ENCODE data around the gene MFAP1. TPM values are rescaled to one million over a fixed set of nuclear protein-coding genes. Genes with fewer than 3 reads are reported as not detected.

MFAP1 gene
- total and polyA plus RNA-seq, 2 donors (not counting 1 experiment from before 2014, with no cell fraction given), result 28.4 to 45.0 TPM

GRCh38 chr15:43774062-43774461, 50.4 kb downstream of the MFAP1 start:
- H2AFZ ChIP-seq (ENCODE audit: low read length), result no peak overlapping the region
- H3K79me2 ChIP-seq (ENCODE audit: control insufficient read depth, insufficient read depth, low read length), result no peaks in the 10 kb centered on the region
- no peak overlapping the region for H3K27ac ChIP-seq (ENCODE audit: insufficient read depth, low read length)
- no peaks in the 10 kb centered on the region for H3K27me3 ChIP-seq (ENCODE audit: control insufficient read depth, insufficient read depth, low read length)
- no peak overlapping the region for H3K4me3 ChIP-seq (replicated peaks in 1 of 4; ENCODE audit: control extremely low read depth in 1 of 4, insufficient read depth in 1 of 4, low read depth in 3 of 4, low read length in 4 of 4)
- no peaks in the 10 kb centered on the region for H3K9me3 ChIP-seq (ENCODE audit: control insufficient read depth, insufficient read depth, low read depth, low read length)
- no peaks in the 10 kb centered on the region for H4K20me1 ChIP-seq (ENCODE audit: control insufficient read depth, extremely low read depth, insufficient read depth, low read length)
- H3K9ac ChIP-seq (ENCODE audit: insufficient read depth, low read length), result no peak overlapping the region
- H3K4me2 ChIP-seq (ENCODE audit: extremely low read depth, insufficient read depth, low read length), result no peak overlapping the region
- TF ChIP-seq EZH2 (IDR thresholded peaks at IDR 0.05; ENCODE audit: low read length, missing control alignments), result no peak
- TF ChIP-seq CTCF (conservative IDR thresholded peaks at IDR 0.05 in 1 of 2, IDR thresholded peaks at IDR 0.05 in 1 of 2; ENCODE audit: low read depth in 1 of 2, low read length in 2 of 2), result no peak
- DNase-seq (ENCODE audit: low read depth in 2 of 2), result no peak
- H3K4me1 ChIP-seq (ENCODE audit: control insufficient read depth, extremely low read depth, insufficient read depth, low read length), result peaks cover 2% of the 10 kb centered on the region
- peaks cover 11% of the 10 kb centered on the region for H3K36me3 ChIP-seq (ENCODE audit: control insufficient read depth, insufficient read depth, low read length)

DNA sequence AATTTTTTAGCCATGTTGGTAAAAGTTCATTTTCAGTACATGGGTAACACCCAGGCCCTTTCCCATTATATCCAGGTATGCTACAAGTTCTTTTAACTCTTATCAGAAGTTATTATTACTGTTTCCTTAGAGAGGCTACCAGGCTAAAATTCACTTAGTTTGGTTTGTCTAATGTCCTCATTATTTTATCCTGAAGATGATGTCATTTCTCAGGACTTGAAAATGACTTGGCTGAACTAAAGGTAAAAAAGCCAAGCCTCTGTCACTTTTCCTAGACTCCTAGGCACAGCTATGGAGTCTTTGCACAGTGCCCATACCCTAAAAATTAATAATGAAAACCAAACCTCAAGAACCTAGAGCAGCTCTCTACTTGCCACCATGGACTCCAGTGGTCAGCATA, 51.9 kb downstream of the MFAP1 start:
- DNase-seq (ENCODE audit: low read depth in 2 of 2), result no peak
- Histone ChIP-seq H3K9me3 (ENCODE audit: control insufficient read depth, insufficient read depth, low read depth, low read length) (no peaks in the 10 kb centered on the region), H3K79me2 (ENCODE audit: control insufficient read depth, insufficient read depth, low read length) (no peaks in the 10 kb centered on the region), H3K27ac (ENCODE audit: insufficient read depth, low read length) (no peak overlapping the region), H3K4me1 (ENCODE audit: control insufficient read depth, extremely low read depth, insufficient read depth, low read length) (peaks cover 2% of the 10 kb centered on the region), H3K4me3 (replicated peaks in 1 of 4; ENCODE audit: control extremely low read depth in 1 of 4, insufficient read depth in 1 of 4, low read depth in 3 of 4, low read length in 4 of 4) (no peak overlapping the region), H4K20me1 (ENCODE audit: control insufficient read depth, extremely low read depth, insufficient read depth, low read length) (no peaks in the 10 kb centered on the region), H3K27me3 (ENCODE audit: control insufficient read depth, insufficient read depth, low read length) (no peaks in the 10 kb centered on the region), H2AFZ (ENCODE audit: low read length) (no peak overlapping the region), H3K4me2 (ENCODE audit: extremely low read depth, insufficient read depth, low read length) (no peak overlapping the region), H3K9ac (ENCODE audit: insufficient read depth, low read length) (no peak overlapping the region), H3K36me3 (ENCODE audit: control insufficient read depth, insufficient read depth, low read length) (peaks cover 12% of the 10 kb centered on the region)
- TF ChIP-seq EZH2 (IDR thresholded peaks at IDR 0.05; ENCODE audit: low read length, missing control alignments), result no peak
- no peak for TF ChIP-seq CTCF (conservative IDR thresholded peaks at IDR 0.05 in 1 of 2, IDR thresholded peaks at IDR 0.05 in 1 of 2; ENCODE audit: low read depth in 1 of 2, low read length in 2 of 2)

- H3K79me2 ChIP-seq (ENCODE audit: control insufficient read depth, insufficient read depth, low read length), result no peaks in the 10 kb centered on the region
- H3K4me1 ChIP-seq (ENCODE audit: control insufficient read depth, extremely low read depth, insufficient read depth, low read length), result no peaks in the 10 kb centered on the region
- H3K27ac ChIP-seq (ENCODE audit: insufficient read depth, low read length), result no peak overlapping the region
- H3K27me3 ChIP-seq (ENCODE audit: control insufficient read depth, insufficient read depth, low read length), result no peaks in the 10 kb centered on the region
- H3K36me3 ChIP-seq (ENCODE audit: control insufficient read depth, insufficient read depth, low read length), result peaks cover 12% of the 10 kb centered on the region
- no peak overlapping the region for H3K4me2 ChIP-seq (ENCODE audit: extremely low read depth, insufficient read depth, low read length)
- TF ChIP-seq CTCF (conservative IDR thresholded peaks at IDR 0.05 in 1 of 2, IDR thresholded peaks at IDR 0.05 in 1 of 2; ENCODE audit: low read depth in 1 of 2, low read length in 2 of 2) (no peak), EZH2 (IDR thresholded peaks at IDR 0.05; ENCODE audit: low read length, missing control alignments) (no peak)
- no peaks in the 10 kb centered on the region for H3K9me3 ChIP-seq (ENCODE audit: control insufficient read depth, insufficient read depth, low read depth, low read length)
- no peak overlapping the region for H2AFZ ChIP-seq (ENCODE audit: low read length)
- H3K9ac ChIP-seq (ENCODE audit: insufficient read depth, low read length), result no peak overlapping the region
- no peaks in the 10 kb centered on the region for H4K20me1 ChIP-seq (ENCODE audit: control insufficient read depth, extremely low read depth, insufficient read depth, low read length)
- H3K4me3 ChIP-seq (replicated peaks in 1 of 4; ENCODE audit: control extremely low read depth in 1 of 4, insufficient read depth in 1 of 4, low read depth in 3 of 4, low read length in 4 of 4), result no peak overlapping the region
- DNase-seq (ENCODE audit: low read depth in 2 of 2), result no peak
Observed at GRCh38 chr15:43771816-43772215, 52.7 kb downstream of the MFAP1 start.

Data from fibroblast of lung (primary cell).